Peyer's patch (tissue), 4 donors: ENCODE measurements around the gene CATSPERD.

Experiments used
- CTCF ChIP-seq, 6 experiments: fragments of 450-650 bp in 4 of 6; fragments of 200-600 bp in 2 of 6; sonication (generic) in 1 of 6; IDR thresholded peaks; one replicate each; pipeline ENCODE4 v1.5.1; 2017 to 2019; ENCODE audit warnings: antibody characterized with exemption in 6 of 6, mild to moderate bottlenecking in 3 of 6, moderate library complexity in 1 of 6
- POLR2A ChIP-seq, 2 donors: fragments of 450-650 bp; IDR thresholded peaks; one replicate each; pipeline ENCODE4 v1.5.1; 2017; ENCODE audit warnings: antibody characterized with exemption in 2 of 2, mild to moderate bottlenecking in 2 of 2, moderate library complexity in 2 of 2

GRCh38 chr19:5775668-5776309 lies 55.4 kb downstream of the CATSPERD start:
- TF ChIP-seq CTCF (IDR thresholded peaks at IDR 0.05) (no peak), POLR2A (IDR thresholded peaks at IDR 0.05) (no peak)
